GM12878 (cell line): ENCODE measurements around the gene CARD18. TPM values are rescaled to one million over a fixed set of nuclear protein-coding genes. Genes with fewer than 3 reads are reported as not detected.

Experiments
- ATAC-seq: fragments of 200-7000 bp; cut with Tn5 transposase; 3 replicates; pipeline ENCODE4 v1.9.1; 2020; ENCODE audit warnings: mild to moderate bottlenecking, moderate library complexity
- BruUV-seq: library from RNA; stranded (reverse); fragments of 400-500 nt; replicated peaks from 2 replicates; lab custom pipeline; 2021; lab: Mats Ljungman, UMichigan
- CTCF ChIA-PET: fragments of 300-600 bp; sonication (Branson Sonifier 250); formaldehyde crosslinking; extraction: SDS; loops from one replicate; lab custom pipeline; 2021; ENCODE audit warnings: inconsistent platforms; lab: Yijun Ruan, JAX
- POLR2A ChIA-PET: fragments of 350-600 bp; formaldehyde crosslinking; extraction: SDS; loops from one replicate; lab custom pipeline; 2021; ENCODE audit warnings: inconsistent platforms; lab: Charles Lee
- RAD21 ChIA-PET: fragments of 300-600 bp; sonication (Branson Sonifier 250); formaldehyde crosslinking; loops from one replicate; lab custom pipeline; 2023; ENCODE audit warnings: antibody characterized with exemption; ENCODE audit not compliant: unreplicated experiment; lab: Charles Lee
- SMC1A ChIA-PET: fragments of 300-600 bp; sonication (Branson Sonifier 250); formaldehyde crosslinking; loops from one replicate; lab custom pipeline; 2023; ENCODE audit not compliant: unreplicated experiment, uncharacterized antibody; lab: Charles Lee
- DNase-seq: peaks from one replicate; pipeline ENCODE4 v3.0.0-alpha.2; 2011; ENCODE audit warnings: low read depth, low spot score
- FAIRE-seq: peaks from 3 replicates; lab custom pipeline; 2011; peaks lifted over from hg19 to GRCh38; lab: Jason Lieb, UNC
- H2AFZ ChIP-seq: 2 replicates; pipeline ENCODE4 v1.6.0; 2011; ENCODE audit warnings: low read depth, low read length, control low read depth; ENCODE audit not compliant: control insufficient read depth
- H3K27ac ChIP-seq: 2 replicates; pipeline ENCODE4 v1.5.1; 2011; ENCODE audit warnings: control low read depth; ENCODE audit not compliant: control insufficient read depth, insufficient read depth
- H3K27me3 ChIP-seq, 2 experiments: replicated peaks in 1 of 2; 2 replicates each; pipeline versions ENCODE4 v1.6.0 to v1.6.1; 2011; ENCODE audit warnings: low read length in 1 of 2; ENCODE audit not compliant: control insufficient read depth in 2 of 2, insufficient read depth in 2 of 2
- H3K36me3 ChIP-seq, 2 experiments: 2 replicates each; pipeline ENCODE4 v1.5.1; 2011; ENCODE audit warnings: low read length in 1 of 2; ENCODE audit not compliant: control insufficient read depth in 2 of 2, insufficient read depth in 2 of 2
- H3K4me1 ChIP-seq: 2 replicates; pipeline ENCODE4 v1.6.1; 2011; ENCODE audit warnings: mild to moderate bottlenecking, low read length, moderate library complexity, mixed read lengths; ENCODE audit not compliant: control insufficient read depth, insufficient read depth
- H3K4me2 ChIP-seq: 2 replicates; pipeline ENCODE4 v1.6.0; 2011; ENCODE audit warnings: control low read depth; ENCODE audit not compliant: control insufficient read depth, insufficient read depth
- H3K4me3 ChIP-seq: fragments of 200-600 bp; sonication (generic); 2 replicates; pipeline ENCODE4 v1.5.1; 2016
- H3K79me2 ChIP-seq: 2 replicates; pipeline ENCODE4 v1.6.0; 2011; ENCODE audit warnings: low read length; ENCODE audit not compliant: control insufficient read depth, insufficient read depth
- H3K9ac ChIP-seq: 2 replicates; pipeline ENCODE4 v1.8.0; 2011; ENCODE audit warnings: low read length, control low read depth, mixed read lengths; ENCODE audit not compliant: control insufficient read depth, insufficient read depth
- H3K9me3 ChIP-seq: replicated peaks from 3 replicates; pipeline ENCODE4 v1.5.1; 2011; ENCODE audit warnings: mild to moderate bottlenecking, low read length; ENCODE audit not compliant: control insufficient read depth, insufficient read depth
- H4K20me1 ChIP-seq: 2 replicates; pipeline ENCODE4 v1.6.0; 2011; ENCODE audit not compliant: control insufficient read depth, insufficient read depth
- ASH2L ChIP-seq: fragments of 300-600, 200-600 bp; sonication (generic); IDR thresholded peaks from 2 replicates; pipeline ENCODE4 v1.6.1; 2017; ENCODE audit warnings: low read depth, mild to moderate bottlenecking, borderline replicate concordance
- BCL11A ChIP-seq: IDR thresholded peaks from 2 replicates; pipeline ENCODE4 v1.6.1; 2011; ENCODE audit warnings: low read depth, low read length
- CHD4 ChIP-seq: fragments of 200-600 bp; sonication (generic); IDR thresholded peaks from 2 replicates; pipeline ENCODE4 v1.6.1; 2016; ENCODE audit warnings: mild to moderate bottlenecking
- ESRRA ChIP-seq: IDR thresholded peaks from 2 replicates; pipeline ENCODE4 v1.6.1; 2012; ENCODE audit warnings: mild to moderate bottlenecking, low read length, improper control_type of control experiment
- EZH2 ChIP-seq: IDR thresholded peaks from 2 replicates; pipeline ENCODE4 v1.6.1; 2012; ENCODE audit warnings: low read depth, mild to moderate bottlenecking, control low read depth, inconsistent platforms, low read length, borderline replicate concordance; ENCODE audit not compliant: control insufficient read depth
- JUND ChIP-seq: IDR thresholded peaks from 2 replicates; pipeline ENCODE4 v1.6.1; 2012; ENCODE audit warnings: low read depth, mild to moderate bottlenecking, low read length, improper control_type of control experiment, moderate library complexity
- LARP7 ChIP-seq: fragments of 450-650 bp; IDR thresholded peaks from 2 replicates; pipeline ENCODE4 v1.6.1; 2017; ENCODE audit warnings: mild to moderate bottlenecking
- MTA3 ChIP-seq: IDR thresholded peaks from 2 replicates; pipeline ENCODE4 v1.6.1; 2012; ENCODE audit warnings: low read length, inconsistent platforms, borderline replicate concordance
- MXI1 ChIP-seq: fragments of 150-350 bp; IDR thresholded peaks from 2 replicates; pipeline ENCODE4 v1.6.1; 2011; ENCODE audit warnings: low read depth, mild to moderate bottlenecking, inconsistent platforms, low read length, improper control_type of control experiment
- NFYA ChIP-seq: IDR thresholded peaks from 2 replicates; pipeline ENCODE4 v1.6.1; 2011; ENCODE audit warnings: low read depth, mild to moderate bottlenecking, low read length, improper control_type of control experiment, borderline replicate concordance
- NR2C2 ChIP-seq: IDR thresholded peaks from 2 replicates; pipeline ENCODE4 v1.6.1; 2011; ENCODE audit warnings: borderline replicate concordance, low read depth; ENCODE audit not compliant: control insufficient read depth, insufficient read length
- NR2F1 ChIP-seq: fragments of 450-650 bp; conservative IDR thresholded peaks from 2 replicates; pipeline ENCODE4 v1.6.1; 2017; ENCODE audit warnings: mild to moderate bottlenecking
- RCOR1 ChIP-seq: conservative IDR thresholded peaks from 2 replicates; pipeline ENCODE4 v1.6.1; 2012; ENCODE audit warnings: low read depth, low read length, improper control_type of control experiment
- SKIL ChIP-seq: fragments of 450-650 bp; IDR thresholded peaks from 2 replicates; pipeline ENCODE4 v1.6.1; 2017; ENCODE audit warnings: mild to moderate bottlenecking, low read depth, inconsistent platforms; ENCODE audit not compliant: poor library complexity, severe bottlenecking
- STAT3 ChIP-seq: IDR thresholded peaks from 2 replicates; pipeline ENCODE4 v1.6.1; 2011; ENCODE audit warnings: low read depth, low read length, improper control_type of control experiment
- YY1 ChIP-seq: IDR thresholded peaks from 2 replicates; pipeline ENCODE4 v1.6.1; 2011; ENCODE audit warnings: low read depth, mild to moderate bottlenecking, low read length
- ZSCAN29 ChIP-seq: fragments of 450-650 bp; IDR thresholded peaks from 2 replicates; pipeline ENCODE4 v1.6.1; 2017; ENCODE audit warnings: mild to moderate bottlenecking, moderate library complexity
- WGBS: methylation state at CpG from one replicate; pipeline ENCODE4 v1.1.6; 2016; ENCODE audit warnings: low lambda C conversion rate; ENCODE audit not compliant: insufficient replicate concordance, insufficient coverage; ENCODE audit errors: missing lambda C conversion rate; 5-methylcytosine and 5-hydroxymethylcytosine counted together
- in situ Hi-C: fragments of 300-500 bp; cut with MboI; formaldehyde crosslinking; loops from 9 replicates; pipeline ENCODE4 v1.14.3; 2018; ENCODE audit warnings: mixed read lengths
- intact Hi-C: fragments of 100-400 bp; cut with micrococcal nuclease; formaldehyde crosslinking; loops from one replicate; pipeline ENCODE4 v1.14.2; 2022; ENCODE audit not compliant: unreplicated experiment
- polyA plus RNA-seq, 11 experiments: library from polyadenylated mRNA; depleted of rRNA in 4 of 11; unstranded in 6 of 11; stranded (reverse) in 5 of 11; fragments of >200 nt; fragmentation: Nextera tagmentation in 4 of 11; fragmentation: Illumina TruSeq in 1 of 11; extraction: Ambion mirVana in 4 of 11; extraction: Trizol in 1 of 11; gene quantifications; 1 replicate in 1 of 11; 2 replicates in 10 of 11; pipeline versions ENCODE4 v1.2.1 to v1.2.3, GENCODE V29; 2011 to 2016; ENCODE audit warnings: inconsistent platforms in 2 of 11, missing spikeins in 2 of 11, low read depth in 1 of 11
- total RNA-seq, 4 experiments: library from RNA; depleted of rRNA in 3 of 4; stranded (reverse); fragments of >200 nt in 3 of 4; fragmentation: Illumina TruSeq in 1 of 4; extraction: Trizol in 1 of 4; gene quantifications; 2 replicates each; pipeline versions ENCODE4 v1.2.1 to v1.2.3, GENCODE V29; 2013 to 2021

CARD18 gene
- total and polyA plus RNA-seq, 10 of the 15 experiments (the other 5 are each of a cell fraction or from before 2014, with no cell fraction given) = not detected

GRCh38 chr11:105106140-105106539 is 33.4 kb downstream of the CARD18 start:
- Histone ChIP-seq H3K9ac (no peak overlapping the region), H4K20me1 (no peaks in the 10 kb centered on the region), H3K4me1 (no peaks in the 10 kb centered on the region), H3K36me3 (no peaks in the 10 kb centered on the region), H3K27ac (no peak overlapping the region), H3K4me2 (no peak overlapping the region), H3K9me3 (no peaks in the 10 kb centered on the region)
- CTCF ChIA-PET = interaction anchor here (0.6 kb wide), 1 partner anchor 47 kb away, joined by 3 read pairs; no protein-coding TSS in a partner anchor
- SMC1A ChIA-PET = interaction anchor here (0.6 kb wide), 1 partner anchor 23 kb away, joined by 3 read pairs; no protein-coding TSS in a partner anchor
- no peak for FAIRE-seq
- WGBS = 0% methylated on average over 1 of the region's 1 CpG
- in situ Hi-C loops = no loop called here
- DNase-seq = no peak
- intact Hi-C loops = loop anchor here (2.0 kb wide), 1 partner anchor 29 kb away; no protein-coding TSS in a partner anchor
- TF ChIP-seq ZSCAN29 = no peak
- no peak for TF ChIP-seq NFYA
- no peak for TF ChIP-seq LARP7
- TF ChIP-seq, all 136 proteins: peak for 0
- no peak overlapping the region for H3K4me3 ChIP-seq
- no peaks in the 10 kb centered on the region for H3K79me2 ChIP-seq
- RAD21 ChIA-PET = no interaction called here
- no peak for ATAC-seq
- H3K27me3 ChIP-seq = no peaks in the 10 kb centered on the region; a peak in 1 of 4 replicates
- H2AFZ ChIP-seq = no peak overlapping the region
- no TSS peak for BruUV-seq
- POLR2A ChIA-PET = no interaction called here

- ATAC-seq (no peak), FAIRE-seq (no peak), DNase-seq (no peak)
- in situ Hi-C loops = no loop called here
- no peak overlapping the region for H3K4me3 ChIP-seq
- no peak overlapping the region for H2AFZ ChIP-seq
- H3K27ac ChIP-seq = no peak overlapping the region
- no peaks in the 10 kb centered on the region; a peak in 1 of 4 replicates for H3K27me3 ChIP-seq
- intact Hi-C loops = no loop called here
- POLR2A ChIA-PET = no interaction called here
- H3K4me1 ChIP-seq = no peaks in the 10 kb centered on the region
- H3K9me3 ChIP-seq = no peaks in the 10 kb centered on the region
- SMC1A ChIA-PET = no interaction called here
- CTCF ChIA-PET = no interaction called here
- H3K36me3 ChIP-seq = no peaks in the 10 kb centered on the region
- no TSS peak for BruUV-seq
- H3K79me2 ChIP-seq = no peaks in the 10 kb centered on the region
- RAD21 ChIA-PET = no interaction called here
- H3K4me2 ChIP-seq = no peak overlapping the region
- WGBS = 7% methylated on average over 1 of the region's 1 CpG
- H3K9ac ChIP-seq = no peak overlapping the region
- no peaks in the 10 kb centered on the region for H4K20me1 ChIP-seq
- TF ChIP-seq EZH2 = no peak
- TF ChIP-seq YY1 = no peak
- no peak for TF ChIP-seq MTA3
- TF ChIP-seq NR2C2 = no peak
- no peak for TF ChIP-seq ASH2L
- TF ChIP-seq ESRRA = no peak
- TF ChIP-seq JUND = no peak
- no peak for TF ChIP-seq SKIL
- TF ChIP-seq RCOR1 = no peak
- TF ChIP-seq NR2F1 = no peak
- TF ChIP-seq STAT3 = no peak
- no peak for TF ChIP-seq MXI1
- TF ChIP-seq BCL11A = no peak
- no peak for TF ChIP-seq CHD4
Measured at GRCh38 chr11:105104292-105104691, 35.3 kb downstream of the CARD18 start.
